HAP-1 (cell line): ENCODE measurements around the gene ABCB11.

Source experiments
- DNase-seq, 2 experiments: peaks; one replicate each; pipeline ENCODE4 v3.0.0-alpha.2; 2016 to 2020; ENCODE audit warnings: low spot score in 2 of 2
- H3K27me3 ChIP-seq: fragments of 250-450 bp; sonication (Bioruptor Pico); 2 replicates; pipeline ENCODE4 v1.5.1; 2020; ENCODE audit warnings: low read depth, mild to moderate bottlenecking, moderate library complexity
- H3K36me3 ChIP-seq: fragments of 250-450 bp; sonication (Bioruptor Pico); replicated peaks from 2 replicates; pipeline ENCODE4 v1.5.1; 2020; ENCODE audit warnings: mild to moderate bottlenecking
- H3K4me1 ChIP-seq: fragments of 250-450 bp; sonication (Bioruptor Pico); 2 replicates; pipeline ENCODE4 v1.5.1; 2020; ENCODE audit warnings: mild to moderate bottlenecking
- H3K4me3 ChIP-seq: fragments of 250-450 bp; sonication (Bioruptor Pico); 2 replicates; pipeline ENCODE4 v1.5.1; 2020; ENCODE audit warnings: mild to moderate bottlenecking, moderate library complexity
- H3K9me3 ChIP-seq: fragments of 250-450 bp; sonication (Bioruptor Pico); 2 replicates; pipeline ENCODE4 v1.5.1; 2020; ENCODE audit warnings: mild to moderate bottlenecking, moderate library complexity
- in situ Hi-C: fragments of 300-500 bp; cut with MboI; formaldehyde crosslinking; loops from 3 replicates; pipeline ENCODE4 v1.14.3; 2020; ENCODE audit warnings: low sequenced_read_pairs, inconsistent platforms, mixed read lengths

ABCB11 gene

DNA sequence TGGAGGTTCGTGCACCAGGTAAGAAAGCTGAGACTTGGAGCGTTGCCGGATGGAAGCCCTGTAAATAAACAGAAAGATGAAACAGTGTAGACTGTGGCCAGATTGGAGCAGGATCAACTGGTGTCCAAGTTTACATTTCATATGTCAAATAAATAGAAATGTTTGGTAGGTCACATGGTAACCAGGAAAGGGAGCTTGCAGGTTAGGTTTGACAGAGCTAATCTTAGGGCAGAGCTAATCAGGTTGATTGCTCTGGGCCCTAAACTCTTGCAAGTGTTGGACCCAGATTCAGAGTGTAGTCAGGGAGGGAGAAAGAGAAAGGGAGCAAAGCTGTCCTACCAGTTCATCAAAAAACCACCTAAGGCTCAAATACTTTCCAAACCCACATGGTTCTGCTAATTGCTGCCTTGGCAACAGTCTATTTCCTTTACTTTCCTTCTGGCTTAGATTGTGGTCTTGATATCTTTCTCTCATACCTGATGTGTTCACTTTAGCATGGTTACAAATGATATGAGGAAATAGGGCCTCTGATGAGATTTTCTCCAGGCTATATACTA lies 66.8 kb downstream of the ABCB11 start:
- H3K36me3 ChIP-seq, result no peaks in the 10 kb centered on the region
- peaks cover 15% of the 10 kb centered on the region for H3K27me3 ChIP-seq
- H3K4me1 ChIP-seq, result no peaks in the 10 kb centered on the region
- H3K9me3 ChIP-seq, result no peaks in the 10 kb centered on the region
- DNase-seq, result no peak
- in situ Hi-C loops, result no loop called here
- H3K4me3 ChIP-seq, result no peak overlapping the region

DNA sequence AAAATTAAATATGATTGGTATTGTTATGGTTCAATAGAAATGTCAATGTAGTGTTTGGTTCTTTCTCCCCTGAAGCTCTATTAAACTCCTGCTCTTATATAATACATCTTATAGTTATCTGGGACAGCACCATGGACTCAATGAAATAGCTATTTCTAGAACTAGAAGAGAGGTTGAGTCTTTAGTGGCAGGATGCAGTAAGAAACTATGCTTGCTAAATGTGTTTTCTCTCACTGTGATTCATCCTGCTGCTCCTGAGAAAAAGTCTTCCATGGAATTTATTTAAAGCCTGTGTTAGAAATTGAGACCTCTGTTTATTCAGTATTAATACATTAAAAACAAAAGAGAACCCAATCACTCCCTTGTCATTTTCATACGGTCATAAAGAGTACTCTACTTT lies 68.5 kb downstream of the ABCB11 start:
- in situ Hi-C loops, result no loop called here
- H3K27me3 ChIP-seq, result peaks cover 10% of the 10 kb centered on the region; the same call in 1 of the 2 replicates

DNA sequence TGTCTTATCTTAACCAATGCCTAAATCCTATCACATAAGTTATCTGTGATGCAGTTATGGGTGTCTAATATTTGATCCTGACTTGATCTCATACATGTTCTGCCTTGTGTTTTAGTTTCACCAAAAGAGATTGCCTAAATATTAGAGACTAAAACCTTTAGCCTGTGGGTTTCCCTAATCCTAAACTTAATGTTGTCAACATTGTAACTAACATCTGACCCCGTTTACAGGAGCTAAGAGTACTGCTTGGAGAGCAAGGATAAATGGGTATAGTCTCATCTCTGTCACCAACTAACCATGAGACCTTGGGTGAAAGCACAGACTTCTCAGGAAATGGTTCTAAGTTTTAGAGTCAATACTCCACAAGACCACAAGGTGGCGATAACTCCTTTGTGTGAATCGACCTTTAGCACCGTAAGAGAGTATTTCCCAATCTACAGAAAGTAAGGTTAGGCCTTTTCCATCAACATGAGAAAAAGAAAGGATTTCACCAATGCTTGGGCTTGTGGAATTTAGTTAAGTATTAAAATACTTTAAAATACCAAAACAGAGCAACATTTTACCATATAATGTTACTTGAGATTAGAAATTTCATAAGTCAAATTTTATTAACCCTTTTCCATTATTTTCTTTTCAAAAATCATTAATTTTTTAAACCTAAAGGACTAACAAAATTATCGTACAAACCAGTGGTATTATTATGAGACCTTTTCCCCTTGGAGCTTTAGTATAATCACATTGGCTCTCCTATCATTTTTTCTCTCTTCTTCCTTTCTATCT lies 69.5 kb downstream of the ABCB11 start:
- no peaks in the 10 kb centered on the region for H3K36me3 ChIP-seq
- peak; percentile 43 to 68 for DNase-seq
- no peaks in the 10 kb centered on the region for H3K4me1 ChIP-seq
- in situ Hi-C loops, result no loop called here
- peaks cover 17% of the 10 kb centered on the region; the same call in 1 of the 2 replicates for H3K27me3 ChIP-seq
- no peaks in the 10 kb centered on the region for H3K9me3 ChIP-seq
- no peak overlapping the region for H3K4me3 ChIP-seq

More for the DNA sequence above, 68.5 kb downstream of the ABCB11 start:
- DNase-seq, result no peak
- no peaks in the 10 kb centered on the region for H3K4me1 ChIP-seq
- no peak overlapping the region for H3K4me3 ChIP-seq
- H3K9me3 ChIP-seq, result no peaks in the 10 kb centered on the region
- no peaks in the 10 kb centered on the region for H3K36me3 ChIP-seq

DNA sequence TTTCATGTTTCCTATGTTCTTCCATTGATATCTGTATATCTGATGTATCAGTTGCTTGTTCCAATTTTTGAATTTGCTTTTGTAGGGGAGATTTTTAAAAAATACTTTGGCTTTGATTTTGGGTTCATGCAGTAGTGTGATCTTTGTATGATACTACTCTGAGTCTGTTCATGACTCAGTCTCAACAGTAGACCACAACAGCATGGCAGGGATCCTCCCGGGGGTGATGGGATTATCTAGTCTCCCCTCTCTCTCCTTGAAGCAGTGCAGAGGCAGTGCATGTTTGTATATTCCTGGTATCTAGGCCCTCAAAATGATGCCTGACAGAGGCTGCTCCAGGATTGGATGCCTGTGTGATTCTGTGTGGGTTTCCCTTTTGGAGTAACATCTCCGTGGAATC lies 74.7 kb downstream of the ABCB11 start:
- peaks cover 16% of the 10 kb centered on the region; the same call in 1 of the 2 replicates for H3K27me3 ChIP-seq
- H3K4me3 ChIP-seq, result no peak overlapping the region
- H3K9me3 ChIP-seq, result no peaks in the 10 kb centered on the region
- no peaks in the 10 kb centered on the region for H3K4me1 ChIP-seq
- no peak for DNase-seq
- in situ Hi-C loops, result no loop called here
- H3K36me3 ChIP-seq, result no peaks in the 10 kb centered on the region

GRCh38 chr2:168955321-168955720 lies 75.8 kb downstream of the ABCB11 start:
- in situ Hi-C loops, result no loop called here
- Histone ChIP-seq H3K4me1 (no peaks in the 10 kb centered on the region), H3K9me3 (no peaks in the 10 kb centered on the region), H3K36me3 (no peaks in the 10 kb centered on the region), H3K27me3 (peaks cover 16% of the 10 kb centered on the region; the same call in 1 of the 2 replicates), H3K4me3 (no peak overlapping the region)
- DNase-seq, result no peak

- DNase-seq, result no peak
- peaks cover 16% of the 10 kb centered on the region; the same call in 1 of the 2 replicates for H3K27me3 ChIP-seq
- no peaks in the 10 kb centered on the region for H3K4me1 ChIP-seq
- in situ Hi-C loops, result no loop called here
- H3K4me3 ChIP-seq, result no peak overlapping the region
- H3K9me3 ChIP-seq, result no peaks in the 10 kb centered on the region
- no peaks in the 10 kb centered on the region for H3K36me3 ChIP-seq
Measured at GRCh38 chr2:168954256-168954655, 76.9 kb downstream of the ABCB11 start.

DNA sequence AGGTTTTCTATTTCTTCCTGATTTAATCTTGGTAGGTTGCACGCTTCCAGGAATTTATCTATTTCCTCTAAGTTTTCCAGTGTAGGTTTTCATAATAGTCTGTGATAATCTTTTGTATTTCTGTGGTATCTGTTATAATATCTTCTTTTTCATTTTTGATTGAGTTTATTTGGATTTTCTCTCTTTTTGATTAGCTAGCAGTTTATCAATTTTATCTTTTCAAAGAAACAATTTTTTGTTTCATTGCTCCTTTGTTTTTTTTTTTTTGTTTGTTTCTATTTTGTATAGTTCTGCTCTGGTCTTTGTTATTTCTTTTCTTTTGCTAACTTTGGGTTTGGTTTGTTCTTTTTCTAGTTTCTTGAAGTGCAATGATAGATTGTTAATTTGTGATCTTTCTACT lies 78.7 kb downstream of the ABCB11 start:
- in situ Hi-C loops, result no loop called here
- DNase-seq, result no peak
- Histone ChIP-seq H3K9me3 (no peaks in the 10 kb centered on the region), H3K4me1 (no peaks in the 10 kb centered on the region), H3K36me3 (no peaks in the 10 kb centered on the region), H3K27me3 (peaks cover 7% of the 10 kb centered on the region; the same call in 1 of the 2 replicates), H3K4me3 (no peak overlapping the region)

DNA sequence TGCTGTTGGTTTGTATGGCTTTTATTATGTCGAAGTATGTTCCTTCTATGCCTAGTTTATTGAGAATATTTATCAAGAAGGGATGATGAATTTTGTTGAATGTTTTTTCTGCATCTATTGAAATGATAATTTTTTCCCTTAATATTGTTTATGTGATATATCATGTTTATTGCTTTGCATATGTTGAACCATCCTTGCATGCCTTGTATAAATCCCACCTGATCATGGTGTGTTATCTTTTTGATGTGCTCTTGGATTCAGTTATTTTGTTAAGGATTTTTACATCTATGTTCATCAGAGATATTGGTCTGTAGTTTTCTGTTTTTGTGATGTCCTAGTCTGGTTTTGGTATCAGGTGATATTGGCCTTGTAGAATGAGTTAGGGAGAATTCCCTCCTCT lies 79.3 kb downstream of the ABCB11 start:
- in situ Hi-C loops, result no loop called here
- H3K9me3 ChIP-seq, result no peaks in the 10 kb centered on the region
- H3K27me3 ChIP-seq, result peaks cover under 1% of the 10 kb centered on the region; the same call in 1 of the 2 replicates
- DNase-seq, result no peak
- no peaks in the 10 kb centered on the region for H3K4me1 ChIP-seq
- no peaks in the 10 kb centered on the region for H3K36me3 ChIP-seq
- H3K4me3 ChIP-seq, result no peak overlapping the region

DNA sequence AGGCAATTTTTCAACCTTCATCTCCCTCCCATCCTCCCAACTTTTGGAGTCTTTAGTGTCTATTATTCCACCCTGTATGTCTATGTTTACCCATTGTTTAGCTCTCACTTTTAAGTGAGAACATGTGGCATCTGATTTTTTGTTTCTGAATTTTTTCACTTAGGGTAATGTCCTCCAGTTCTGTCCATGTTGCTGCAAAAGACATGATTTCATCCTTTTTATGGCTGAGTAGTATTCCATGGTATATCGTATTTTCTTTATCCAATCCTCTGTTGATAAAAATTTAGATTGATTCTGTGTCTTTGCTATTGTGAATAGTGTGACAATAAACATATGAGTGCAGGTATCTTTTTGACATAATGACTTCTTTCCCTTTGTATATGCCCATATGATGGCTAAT lies 81.8 kb downstream of the ABCB11 start:
- in situ Hi-C loops, result no loop called here
- Histone ChIP-seq H3K4me1 (no peaks in the 10 kb centered on the region), H3K27me3 (peaks cover 17% of the 10 kb centered on the region), H3K36me3 (no peaks in the 10 kb centered on the region), H3K9me3 (no peaks in the 10 kb centered on the region), H3K4me3 (no peak overlapping the region)
- DNase-seq, result no peak

- Histone ChIP-seq H3K4me1 (no peaks in the 10 kb centered on the region), H3K9me3 (no peaks in the 10 kb centered on the region), H3K36me3 (no peaks in the 10 kb centered on the region), H3K4me3 (no peak overlapping the region), H3K27me3 (peaks cover 20% of the 10 kb centered on the region)
- peak; percentile 5 to 23 for DNase-seq
- in situ Hi-C loops, result no loop called here
Measured at GRCh38 chr2:168948621-168949212, 82.4 kb downstream of the ABCB11 start.

- DNase-seq, result no peak
- no peak overlapping the region for H3K4me3 ChIP-seq
- no peaks in the 10 kb centered on the region for H3K9me3 ChIP-seq
- peaks cover 31% of the 10 kb centered on the region for H3K27me3 ChIP-seq
- in situ Hi-C loops, result no loop called here
- no peaks in the 10 kb centered on the region for H3K4me1 ChIP-seq
- H3K36me3 ChIP-seq, result no peaks in the 10 kb centered on the region
Measured at GRCh38 chr2:168945508-168945907, 85.6 kb downstream of the ABCB11 start.

GRCh38 chr2:168944065-168944464 lies 87.1 kb downstream of the ABCB11 start:
- no peak for DNase-seq
- no peaks in the 10 kb centered on the region for H3K4me1 ChIP-seq
- in situ Hi-C loops, result no loop called here
- no peaks in the 10 kb centered on the region for H3K9me3 ChIP-seq
- peaks cover 31% of the 10 kb centered on the region for H3K27me3 ChIP-seq
- no peaks in the 10 kb centered on the region for H3K36me3 ChIP-seq
- no peak overlapping the region for H3K4me3 ChIP-seq

- H3K4me1 ChIP-seq, result no peaks in the 10 kb centered on the region
- no peak for DNase-seq
- in situ Hi-C loops, result no loop called here
- peaks cover 27% of the 10 kb centered on the region for H3K27me3 ChIP-seq
- H3K9me3 ChIP-seq, result no peaks in the 10 kb centered on the region
- no peaks in the 10 kb centered on the region for H3K36me3 ChIP-seq
- H3K4me3 ChIP-seq, result no peak overlapping the region
Measured at GRCh38 chr2:168941297-168941696, 89.8 kb downstream of the ABCB11 start.

DNA sequence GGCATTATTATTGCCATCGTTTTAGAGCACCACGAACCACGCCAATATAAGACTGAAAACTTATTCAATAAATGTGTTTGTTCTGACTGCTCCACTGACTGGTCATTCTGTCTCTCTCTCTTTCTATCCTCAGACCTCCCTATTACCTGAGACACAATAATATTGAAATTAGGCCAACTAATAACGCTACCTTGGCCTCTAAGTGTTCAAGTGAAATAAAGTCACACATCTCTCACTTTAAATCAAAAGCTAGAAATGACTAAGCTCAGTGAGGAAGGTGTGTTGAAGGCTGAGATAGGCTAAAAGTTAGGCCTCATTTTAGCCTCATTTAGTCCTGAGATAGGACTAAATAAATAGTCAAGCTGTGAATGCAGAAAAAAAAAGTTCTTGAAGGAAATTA lies 91.2 kb downstream of the ABCB11 start:
- Histone ChIP-seq H3K27me3 (peaks cover 17% of the 10 kb centered on the region), H3K9me3 (no peaks in the 10 kb centered on the region), H3K4me3 (no peak overlapping the region), H3K36me3 (no peaks in the 10 kb centered on the region), H3K4me1 (no peaks in the 10 kb centered on the region)
- in situ Hi-C loops, result no loop called here
- no peak for DNase-seq
